ENCODE measurements around the gene ELMO2.

Gene ELMO2

GRCh38 chr20:46334303-46334904 is 72.0 kb downstream of the ELMO2 start:
- no peak for DNase-seq

- DNase-seq = no peak
Observed at GRCh38 chr20:46333161-46333991, 73.0 kb downstream of the ELMO2 start.

DNA sequence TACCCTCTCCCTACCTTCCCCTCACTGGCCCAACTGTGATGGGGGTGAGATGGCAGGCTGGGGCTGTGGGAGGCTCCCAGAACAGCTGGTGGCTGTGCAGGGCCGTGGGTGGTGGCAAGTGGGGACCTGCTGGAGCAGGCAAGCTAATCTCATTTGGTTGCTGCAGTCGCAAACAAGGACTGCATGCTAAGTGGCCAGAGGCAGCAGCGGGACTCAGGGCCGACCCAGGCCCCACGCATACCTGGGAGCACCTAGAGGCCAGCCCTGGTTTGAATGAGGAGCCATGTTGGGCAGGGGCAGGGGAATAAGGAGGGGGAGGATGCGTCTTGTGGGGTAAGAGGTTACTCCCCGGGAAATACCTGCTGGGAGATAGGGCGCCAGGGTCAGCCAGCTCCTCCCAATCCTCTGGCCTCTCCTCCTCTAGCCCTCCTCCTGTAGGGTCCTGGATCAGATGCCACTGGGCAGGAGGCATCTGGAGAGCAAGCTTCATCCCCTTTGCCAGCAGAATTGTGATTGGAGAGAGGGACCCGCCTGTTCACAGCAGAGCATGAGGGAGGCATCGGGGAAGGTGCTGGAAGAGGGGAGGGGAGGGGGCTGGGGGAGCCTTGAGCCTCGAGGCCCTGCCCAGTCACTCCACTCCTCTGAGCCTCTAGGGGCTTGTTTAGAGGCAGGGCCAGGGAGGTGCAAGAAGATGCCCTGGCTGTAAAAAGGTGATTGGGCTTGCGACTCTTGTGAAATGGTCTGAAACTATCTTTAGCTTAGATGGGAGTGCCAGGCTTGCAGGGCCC is 73.8 kb downstream of the ELMO2 start:
- no peak for DNase-seq

GRCh38 chr20:46331611-46332361 is 74.6 kb downstream of the ELMO2 start:
- no peak for DNase-seq

DNA sequence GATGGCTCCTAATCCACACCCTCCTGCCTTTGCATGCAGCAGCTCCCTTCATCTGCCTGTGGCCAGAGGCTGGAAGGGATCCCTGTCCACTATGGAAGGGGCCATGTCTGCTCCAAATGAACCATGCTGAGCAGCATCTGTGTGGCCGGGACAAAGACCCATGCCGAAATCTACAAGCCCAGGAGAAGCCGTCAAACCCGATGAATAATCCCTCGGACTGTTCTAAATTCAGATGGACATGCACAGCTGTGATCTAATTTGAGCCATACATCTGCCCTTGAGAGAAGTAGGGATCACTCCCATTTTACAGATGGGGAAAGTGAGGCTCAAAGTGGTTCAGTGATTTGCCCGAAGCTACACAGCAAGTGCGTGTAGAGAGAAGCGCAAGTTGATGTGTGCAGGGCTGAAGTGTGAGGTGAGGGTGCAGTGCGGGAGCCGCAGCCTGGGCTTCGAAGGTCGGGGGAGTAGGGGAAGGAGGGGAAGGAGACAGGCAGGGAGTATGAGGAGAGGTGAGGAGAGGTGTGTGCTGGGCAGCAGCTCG is 75.5 kb downstream of the ELMO2 start:
- DNase-seq = no peak

DNA sequence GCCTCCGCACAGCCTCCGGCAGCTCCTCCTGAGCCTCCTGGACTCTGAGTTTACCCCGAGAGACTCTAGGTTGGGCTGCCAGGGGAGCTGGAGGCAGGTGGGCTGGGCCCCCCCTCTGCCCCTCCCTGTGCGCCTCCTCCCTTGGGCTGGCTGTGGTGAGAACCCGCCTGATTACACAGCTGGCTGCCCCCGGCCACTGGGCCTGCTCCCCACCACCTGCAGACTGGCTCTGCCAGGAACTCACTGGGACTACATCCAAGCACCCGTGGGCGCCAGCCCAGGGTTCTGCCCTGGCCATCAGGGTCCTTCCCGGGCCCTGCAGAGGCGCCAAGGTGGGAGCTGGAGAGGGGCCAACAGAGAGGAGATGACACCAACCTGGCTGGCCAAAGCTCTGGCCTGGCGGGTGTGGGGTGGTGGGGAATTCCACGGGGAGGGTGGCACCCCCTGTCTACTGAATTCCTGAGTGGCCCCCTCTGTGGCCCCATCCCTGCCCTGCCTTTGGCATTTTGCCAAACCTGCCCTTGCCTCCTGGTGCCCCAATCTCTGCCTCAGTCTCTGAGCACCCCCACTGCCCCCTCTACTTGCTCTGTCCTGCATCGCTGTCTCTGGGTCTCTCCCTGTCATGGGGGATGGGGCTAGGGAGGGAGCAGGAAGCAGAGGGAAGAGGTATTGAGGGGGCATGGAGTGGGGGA is 76.2 kb downstream of the ELMO2 start:
- no peak for DNase-seq

DNA sequence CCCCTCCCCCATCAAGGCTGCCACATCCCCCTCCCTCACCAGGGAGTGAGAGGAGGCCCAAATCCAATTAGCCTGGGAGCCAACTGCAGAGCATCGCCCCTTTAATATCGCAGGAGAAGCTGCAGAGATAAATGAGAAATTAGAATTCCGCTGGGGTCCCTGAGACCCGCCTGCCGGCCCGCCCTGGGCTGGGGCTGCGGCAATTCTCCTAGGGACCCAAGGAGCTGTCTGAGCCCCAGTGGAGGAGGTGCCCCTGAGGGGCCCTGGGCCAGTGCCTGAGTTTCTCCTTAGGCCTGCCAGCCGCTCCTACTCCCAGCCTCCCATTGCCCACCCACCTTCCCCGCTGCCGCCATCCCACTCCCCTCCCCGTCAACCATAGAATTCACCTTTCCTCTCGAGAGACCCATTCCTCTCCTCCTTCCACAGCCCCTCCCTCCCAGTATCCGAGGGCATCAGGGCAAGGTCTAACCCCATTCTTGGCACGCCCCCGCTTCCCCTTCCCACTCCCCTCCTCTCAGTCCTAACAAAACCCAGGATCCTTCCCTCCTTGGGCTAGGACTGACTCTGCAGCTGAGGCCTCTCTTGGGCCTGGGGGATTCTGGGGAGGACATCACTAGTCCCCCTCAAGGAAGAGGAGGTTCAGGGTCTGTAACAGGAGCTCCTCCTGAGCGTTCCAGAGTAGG is 78.1 kb downstream of the ELMO2 start:
- DNase-seq = no peak

GRCh38 chr20:46327557-46327956 is 78.9 kb downstream of the ELMO2 start:
- DNase-seq = no peak

GRCh38 chr20:46325789-46326188 is 80.6 kb downstream of the ELMO2 start:
- no peak for DNase-seq

DNA sequence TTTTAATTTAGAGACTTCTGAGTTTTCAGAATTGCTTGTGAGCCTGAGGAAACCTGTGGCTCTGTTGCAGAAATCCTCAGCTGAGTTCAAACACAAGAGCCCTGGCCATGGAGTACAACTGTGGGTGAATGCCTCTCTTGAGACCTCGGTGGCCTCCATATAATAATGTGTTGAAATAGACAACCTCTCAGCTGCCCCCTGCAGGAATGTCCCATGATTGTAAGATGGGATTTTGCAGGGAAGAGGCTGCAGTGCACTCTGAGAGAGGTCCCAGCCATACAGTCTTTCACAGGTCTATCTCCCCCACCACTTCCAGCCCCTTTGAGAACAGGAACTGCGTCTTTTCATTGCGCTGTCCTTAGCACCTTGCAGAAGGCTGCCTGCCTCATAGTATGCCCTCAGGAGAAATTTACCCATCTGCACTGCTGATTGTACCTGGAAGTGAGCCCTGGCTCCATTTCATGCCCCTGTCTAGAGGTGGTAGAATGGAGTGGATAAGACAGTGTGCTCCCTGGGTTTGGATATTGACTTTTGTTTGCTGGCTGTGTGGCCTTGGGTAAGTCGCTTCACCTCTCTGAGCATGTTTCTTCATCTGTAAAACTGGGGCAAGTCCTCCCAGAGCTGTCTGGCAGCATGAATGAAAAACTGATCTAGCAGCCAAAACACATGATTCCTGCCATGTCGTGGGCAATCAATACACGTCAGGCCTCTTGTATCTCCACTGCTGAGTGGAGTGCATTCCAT is 81.3 kb downstream of the ELMO2 start:
- no peak for DNase-seq

DNA sequence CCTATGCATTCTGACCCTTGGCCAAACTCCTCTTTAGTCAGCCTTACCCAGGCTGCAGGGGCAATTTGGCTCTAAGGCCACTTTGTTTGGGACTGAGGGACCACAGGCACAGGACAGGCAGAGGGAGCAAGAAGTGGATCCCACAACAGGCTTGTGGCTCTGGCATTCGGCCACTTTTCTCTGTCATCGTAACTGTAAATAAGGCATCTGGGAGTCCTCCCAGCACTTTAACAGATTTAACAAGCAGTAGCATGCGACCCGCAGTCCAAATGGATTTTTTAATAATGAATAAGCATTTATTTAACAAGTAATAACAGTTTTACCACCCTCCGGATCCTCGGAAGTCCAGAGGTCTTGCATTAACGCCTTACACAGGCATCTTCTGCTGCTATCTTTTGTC is 82.0 kb downstream of the ELMO2 start:
- no peak for DNase-seq

GRCh38 chr20:46323557-46323956 is 82.9 kb downstream of the ELMO2 start:
- DNase-seq = no peak

- DNase-seq = no peak
Observed at GRCh38 chr20:46322641-46323040, 83.8 kb downstream of the ELMO2 start.

- DNase-seq = no peak
Observed at GRCh38 chr20:46317685-46318177, 88.7 kb downstream of the ELMO2 start.

- no peak for DNase-seq
Observed at GRCh38 chr20:46316984-46317684, 89.3 kb downstream of the ELMO2 start.
